Keratinocyte (primary cell): ENCODE data around the gene RC3H1. TPM values are rescaled to one million over a fixed set of nuclear protein-coding genes. Genes with fewer than 3 reads are reported as not detected.
A peak's percentile ranks its signal among the peaks of the same experiment; 100 is the strongest.

ENCODE experiments used
- DNase-seq: peaks from one replicate; pipeline ENCODE4 v3.0.0-alpha.2; 2011; ENCODE audit warnings: low read depth, missing footprints, low spot score
- FAIRE-seq: peaks from 2 replicates; lab custom pipeline; 2011; peaks lifted over from hg19 to GRCh38; lab: Jason Lieb, UNC
- H2AFZ ChIP-seq: 2 replicates; pipeline ENCODE4 v1.6.0; 2012; ENCODE audit warnings: low read length, control low read depth, inconsistent platforms; ENCODE audit not compliant: control insufficient read depth
- H3K27ac ChIP-seq: 2 replicates; pipeline ENCODE4 v1.5.1; 2011; ENCODE audit warnings: low read length; ENCODE audit not compliant: control insufficient read depth, insufficient read depth
- H3K27me3 ChIP-seq: 3 replicates; pipeline ENCODE4 v1.6.0; 2011; ENCODE audit warnings: low read length; ENCODE audit not compliant: control insufficient read depth, insufficient read depth; ENCODE audit errors: extremely low read depth
- H3K36me3 ChIP-seq, 2 experiments: 2 replicates in 1 of 2; 3 replicates in 1 of 2; pipeline ENCODE4 v1.5.1; 2011; ENCODE audit warnings: low read length in 2 of 2, mild to moderate bottlenecking in 1 of 2; ENCODE audit not compliant: control insufficient read depth in 2 of 2, insufficient read depth in 2 of 2; ENCODE audit errors: extremely low read depth in 1 of 2
- H3K4me1 ChIP-seq: 3 replicates; pipeline ENCODE4 v1.5.1; 2011; ENCODE audit warnings: low read length; ENCODE audit not compliant: control insufficient read depth, insufficient read depth; ENCODE audit errors: extremely low read depth
- H3K4me2 ChIP-seq: 3 replicates; pipeline ENCODE4 v1.6.0; 2011; ENCODE audit warnings: low read depth, low read length; ENCODE audit not compliant: control insufficient read depth, insufficient read depth; ENCODE audit errors: extremely low read depth
- H3K4me3 ChIP-seq, 3 experiments: fragments of 200-600 bp in 1 of 3; sonication (generic) in 1 of 3; 2 replicates in 2 of 3; 3 replicates in 1 of 3; pipeline ENCODE4 v1.5.1; 2011 to 2016; ENCODE audit warnings: low read length in 3 of 3, mild to moderate bottlenecking in 3 of 3, control low read depth in 2 of 3, inconsistent platforms in 1 of 3, low read depth in 1 of 3, mixed read lengths in 1 of 3, mixed run types in 1 of 3, moderate library complexity in 1 of 3; ENCODE audit not compliant: control insufficient read depth in 2 of 3, insufficient read depth in 2 of 3; ENCODE audit errors: extremely low read depth in 1 of 3
- H3K79me2 ChIP-seq: 2 replicates; pipeline ENCODE4 v1.6.0; 2012; ENCODE audit warnings: low read length; ENCODE audit not compliant: control insufficient read depth, insufficient read depth
- H3K9ac ChIP-seq: 3 replicates; pipeline ENCODE4 v1.6.0; 2011; ENCODE audit warnings: low read length; ENCODE audit not compliant: control insufficient read depth, insufficient read depth; ENCODE audit errors: extremely low read depth
- H3K9me1 ChIP-seq: 3 replicates; pipeline ENCODE4 v1.6.0; 2011; ENCODE audit warnings: low read length; ENCODE audit not compliant: control insufficient read depth, insufficient read depth; ENCODE audit errors: extremely low read depth
- H3K9me3 ChIP-seq: 2 replicates; pipeline ENCODE4 v1.5.1; 2012; ENCODE audit warnings: low read depth, low read length; ENCODE audit not compliant: control insufficient read depth
- H4K20me1 ChIP-seq: 3 replicates; pipeline ENCODE4 v1.6.0; 2011; ENCODE audit warnings: low read length; ENCODE audit not compliant: control insufficient read depth, insufficient read depth; ENCODE audit errors: extremely low read depth
- CTCF ChIP-seq, 3 experiments: IDR thresholded peaks in 1 of 3; conservative IDR thresholded peaks in 1 of 3; optimal IDR thresholded peaks in 1 of 3; 2 replicates in 2 of 3; 3 replicates in 1 of 3; pipeline versions ENCODE3 to v1.5.1; 2011; ENCODE audit warnings: low read length in 3 of 3, mild to moderate bottlenecking in 3 of 3, moderate library complexity in 2 of 3, control low read depth in 1 of 3, inconsistent platforms in 1 of 3; ENCODE audit not compliant: insufficient read depth in 2 of 3; ENCODE audit errors: extremely low read depth in 1 of 3
- EZH2 ChIP-seq: IDR thresholded peaks from one replicate; pipeline ENCODE4 v1.6.1; 2012; ENCODE audit warnings: inconsistent platforms, mild to moderate bottlenecking, low read length, moderate library complexity
- dilution Hi-C: fragments of 300-500 bp; cut with MboI; formaldehyde crosslinking; loops from one replicate; pipeline ENCODE4 v1.7.0; 2020; ENCODE audit warnings: low sequenced_read_pairs; ENCODE audit not compliant: extremely low pct_ligation_motif_present
- polyA plus RNA-seq, 5 experiments: library from polyadenylated mRNA; depleted of rRNA in 3 of 5; stranded (reverse) in 3 of 5; stranded (forward) in 1 of 5; unstranded in 1 of 5; fragments of >200 nt; gene quantifications; 1 replicate in 1 of 5; 2 replicates in 3 of 5; 3 replicates in 1 of 5; pipeline versions ENCODE4 v1.2.1 to v1.2.3, GENCODE V29; 2011 to 2012; ENCODE audit warnings: missing spikeins in 2 of 5, low read depth in 1 of 5, low replicate concordance in 1 of 5

Gene RC3H1
- polyA plus RNA-seq, 1 donor (not counting 4 experiments of a cell fraction or from before 2014, with no cell fraction given), result 10.4 TPM

GRCh38 chr1:174068000-174068399 lies 45.8 kb upstream of the RC3H1 start:
- H3K79me2 ChIP-seq, result no peaks in the 10 kb centered on the region
- DNase-seq, result no peak
- H3K9me1 ChIP-seq, result no peaks in the 10 kb centered on the region
- no peak for TF ChIP-seq CTCF (optimal IDR thresholded peaks at IDR 0.05 in 1 of 3, IDR thresholded peaks at IDR 0.05 in 1 of 3, conservative IDR thresholded peaks at IDR 0.05 in 1 of 3; ENCODE audit: extremely low read depth in 1 of 3, insufficient read depth in 2 of 3, low read length in 3 of 3)
- TF ChIP-seq EZH2, result no peak
- no peaks in the 10 kb centered on the region for H4K20me1 ChIP-seq
- no peak overlapping the region for H3K4me3 ChIP-seq
- H3K9ac ChIP-seq, result no peak overlapping the region
- H3K4me1 ChIP-seq, result peaks cover 7% of the 10 kb centered on the region
- H3K36me3 ChIP-seq, result no peaks in the 10 kb centered on the region
- H3K27ac ChIP-seq, result no peak overlapping the region
- H3K9me3 ChIP-seq, result no peaks in the 10 kb centered on the region
- H3K27me3 ChIP-seq, result no peaks in the 10 kb centered on the region
- no peak overlapping the region for H2AFZ ChIP-seq
- H3K4me2 ChIP-seq, result no peak overlapping the region
- dilution Hi-C loops, result no loop called here
- FAIRE-seq, result peak; percentile 69

- no peak overlapping the region for H2AFZ ChIP-seq
- no peak overlapping the region for H3K9ac ChIP-seq
- TF ChIP-seq EZH2 (no peak), CTCF (optimal IDR thresholded peaks at IDR 0.05 in 1 of 3, IDR thresholded peaks at IDR 0.05 in 1 of 3, conservative IDR thresholded peaks at IDR 0.05 in 1 of 3; ENCODE audit: extremely low read depth in 1 of 3, insufficient read depth in 2 of 3, low read length in 3 of 3) (no peak)
- no peaks in the 10 kb centered on the region for H3K9me1 ChIP-seq
- no peaks in the 10 kb centered on the region for H4K20me1 ChIP-seq
- H3K4me1 ChIP-seq, result no peaks in the 10 kb centered on the region
- H3K36me3 ChIP-seq, result no peaks in the 10 kb centered on the region
- no peak overlapping the region for H3K4me3 ChIP-seq
- dilution Hi-C loops, result no loop called here
- FAIRE-seq (no peak), DNase-seq (no peak)
- H3K4me2 ChIP-seq, result no peak overlapping the region
- H3K27ac ChIP-seq, result no peak overlapping the region
- H3K79me2 ChIP-seq, result no peaks in the 10 kb centered on the region
- H3K9me3 ChIP-seq, result no peaks in the 10 kb centered on the region
- no peaks in the 10 kb centered on the region for H3K27me3 ChIP-seq
Observed at GRCh38 chr1:174060090-174060489, 37.9 kb upstream of the RC3H1 start.
